Kidney epithelial cell (primary cell): ENCODE data around the gene LIPT1. TPM values are rescaled to one million over a fixed set of nuclear protein-coding genes. Genes with fewer than 3 reads are reported as not detected.
"Not testable (repeated sequence)": the region's sequence is repeated elsewhere in the genome, so short reads cannot be mapped to it uniquely, and the experiment has no call there.

ENCODE experiments used
- DNase-seq: peaks from one replicate; pipeline ENCODE4 v3.0.0-alpha.2; 2010; ENCODE audit warnings: low read depth
- H3K27me3 ChIP-seq: 2 replicates; pipeline ENCODE4 v1.6.0; 2011; ENCODE audit warnings: low read length; ENCODE audit not compliant: control insufficient read depth, insufficient read depth
- H3K36me3 ChIP-seq: 2 replicates; pipeline ENCODE4 v1.5.1; 2011; ENCODE audit warnings: low read length; ENCODE audit not compliant: control insufficient read depth, insufficient read depth
- H3K4me3 ChIP-seq: 2 replicates; pipeline ENCODE4 v1.5.1; 2011; ENCODE audit warnings: low read depth, mild to moderate bottlenecking, control low read depth, low read length
- total RNA-seq: library from RNA; depleted of rRNA; stranded (reverse); fragments of >200 nt; gene quantifications from 2 replicates; pipeline ENCODE4 v1.2.3, GENCODE V29; 2015
- TF ChIP-seq, protein P1 (sequence below): IDR thresholded peaks from 2 replicates; pipeline ENCODE4 v1.5.1; 2011; ENCODE audit warnings: mild to moderate bottlenecking, moderate library complexity, low read length, control low read depth, inconsistent platforms; ENCODE audit not compliant: insufficient read depth, poor library complexity, severe bottlenecking

The LIPT1 gene
- total RNA-seq, 1 donor from 2014 or later, result 4.5 TPM

GRCh38 chr2:99181624-99182000 lies 26.8 kb downstream of the LIPT1 start:
- no peak for DNase-seq
- Histone ChIP-seq H3K36me3 (no peaks in the 10 kb centered on the region), H3K27me3 (no peaks in the 10 kb centered on the region), H3K4me3 (peak overlapping the region; percentile 89)
- TF ChIP-seq, protein P1, sequence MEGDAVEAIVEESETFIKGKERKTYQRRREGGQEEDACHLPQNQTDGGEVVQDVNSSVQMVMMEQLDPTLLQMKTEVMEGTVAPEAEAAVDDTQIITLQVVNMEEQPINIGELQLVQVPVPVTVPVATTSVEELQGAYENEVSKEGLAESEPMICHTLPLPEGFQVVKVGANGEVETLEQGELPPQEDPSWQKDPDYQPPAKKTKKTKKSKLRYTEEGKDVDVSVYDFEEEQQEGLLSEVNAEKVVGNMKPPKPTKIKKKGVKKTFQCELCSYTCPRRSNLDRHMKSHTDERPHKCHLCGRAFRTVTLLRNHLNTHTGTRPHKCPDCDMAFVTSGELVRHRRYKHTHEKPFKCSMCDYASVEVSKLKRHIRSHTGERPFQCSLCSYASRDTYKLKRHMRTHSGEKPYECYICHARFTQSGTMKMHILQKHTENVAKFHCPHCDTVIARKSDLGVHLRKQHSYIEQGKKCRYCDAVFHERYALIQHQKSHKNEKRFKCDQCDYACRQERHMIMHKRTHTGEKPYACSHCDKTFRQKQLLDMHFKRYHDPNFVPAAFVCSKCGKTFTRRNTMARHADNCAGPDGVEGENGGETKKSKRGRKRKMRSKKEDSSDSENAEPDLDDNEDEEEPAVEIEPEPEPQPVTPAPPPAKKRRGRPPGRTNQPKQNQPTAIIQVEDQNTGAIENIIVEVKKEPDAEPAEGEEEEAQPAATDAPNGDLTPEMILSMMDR, result no peak

- no peaks in the 10 kb centered on the region for H3K36me3 ChIP-seq
- no peak overlapping the region for H3K4me3 ChIP-seq
- no peak for DNase-seq
- TF ChIP-seq, protein P1, result no peak
- H3K27me3 ChIP-seq, result no peaks in the 10 kb centered on the region
Measured at GRCh38 chr2:99183025-99183424, 28.3 kb downstream of the LIPT1 start.

GRCh38 chr2:99184811-99185210 lies 30.0 kb downstream of the LIPT1 start:
- DNase-seq, result no peak
- TF ChIP-seq, protein P1, result no peak
- Histone ChIP-seq H3K36me3 (no peaks in the 10 kb centered on the region), H3K27me3 (no peaks in the 10 kb centered on the region), H3K4me3 (no peak overlapping the region)

DNA sequence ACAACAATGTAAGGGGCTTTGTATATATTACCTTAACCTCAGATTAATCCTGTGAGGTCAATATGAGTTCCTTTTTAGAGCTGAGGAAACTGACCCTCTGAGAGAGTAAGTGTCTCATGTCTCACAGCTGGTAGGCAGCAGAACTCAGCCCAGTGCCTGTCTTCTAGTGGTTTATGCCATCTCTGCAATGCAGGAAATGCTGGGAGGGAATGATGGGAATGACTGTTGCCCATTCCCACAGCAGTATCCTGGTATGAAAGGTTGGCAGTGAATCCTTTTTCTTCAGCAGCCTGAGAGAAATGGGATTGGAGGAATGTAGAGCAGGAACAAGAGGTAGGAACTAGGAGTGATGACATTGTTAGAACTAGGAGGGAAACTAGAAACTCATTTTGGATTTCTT lies 32.2 kb downstream of the LIPT1 start:
- Histone ChIP-seq H3K27me3 (no peaks in the 10 kb centered on the region), H3K4me3 (no peak overlapping the region), H3K36me3 (no peaks in the 10 kb centered on the region)
- no peak for DNase-seq
- TF ChIP-seq, protein P1, result no peak

DNA sequence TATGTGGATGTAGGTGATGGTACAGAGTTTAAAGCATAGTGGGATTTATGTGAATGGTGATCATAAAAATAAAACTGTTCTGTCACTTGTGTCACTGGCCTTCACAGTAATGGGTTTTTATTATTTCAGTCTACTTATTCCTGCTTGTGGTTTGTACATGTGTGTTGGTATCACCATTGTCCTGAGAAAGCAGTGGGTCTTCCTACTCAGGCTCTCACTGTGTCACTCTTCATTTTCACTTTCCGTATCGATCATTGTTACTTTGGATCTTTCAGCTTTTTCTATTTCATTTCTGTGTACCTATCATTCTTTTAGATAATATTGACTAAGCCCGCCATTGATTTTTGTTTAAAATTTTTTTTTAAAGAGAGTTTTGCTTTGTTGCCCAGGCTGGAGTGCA lies 33.6 kb downstream of the LIPT1 start:
- no peaks in the 10 kb centered on the region for H3K27me3 ChIP-seq
- no peak overlapping the region for H3K4me3 ChIP-seq
- H3K36me3 ChIP-seq, result no peaks in the 10 kb centered on the region
- TF ChIP-seq, protein P1, result no peak
- DNase-seq, result no peak

DNA sequence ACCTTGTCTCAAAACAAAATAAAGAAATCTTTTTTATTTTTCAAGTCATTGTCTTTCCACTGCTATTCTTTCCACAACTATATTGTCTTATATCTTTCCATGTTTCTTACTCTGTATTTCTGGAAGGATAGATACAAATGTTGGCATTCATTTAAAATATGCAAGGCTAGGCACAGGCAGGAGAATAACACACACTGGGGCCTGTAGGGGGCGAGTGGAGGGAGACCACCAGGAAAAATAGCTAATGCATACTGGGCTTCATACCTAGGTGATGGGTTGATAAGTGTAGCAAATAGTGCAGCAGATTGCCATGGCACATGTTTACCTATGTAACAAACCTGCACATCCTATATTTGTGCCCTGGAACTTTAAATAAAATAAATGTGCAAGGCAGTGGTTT lies 35.8 kb downstream of the LIPT1 start:
- TF ChIP-seq, protein P1, result no peak
- Histone ChIP-seq H3K27me3 (no peaks in the 10 kb centered on the region), H3K36me3 (no peaks in the 10 kb centered on the region), H3K4me3 (no peak overlapping the region)
- DNase-seq, result no peak

- H3K36me3 ChIP-seq, H3K27me3 ChIP-seq, H3K4me3 ChIP-seq, DNase-seq: not testable (repeated sequence)
Measured at GRCh38 chr2:99192364-99192763, 37.6 kb downstream of the LIPT1 start.
